Liver (tissue), 3 donors: ENCODE measurements around the gene ARL4A.

Source experiments
- ATF3 ChIP-seq: IDR thresholded peaks from 2 replicates; pipeline ENCODE4 v1.6.1; 2016; ENCODE audit warnings: antibody characterized with exemption
- CTCF ChIP-seq: fragments of 150-350 bp; IDR thresholded peaks from 2 replicates; pipeline ENCODE4 v1.5.1; 2017; ENCODE audit warnings: improper control_type of control experiment, low read depth, low read length; ENCODE audit not compliant: missing input control
- JUND ChIP-seq, 2 donors: IDR thresholded peaks; 2 replicates each; pipeline ENCODE4 v1.6.1; 2016; ENCODE audit warnings: antibody characterized with exemption in 2 of 2
- MAX ChIP-seq: IDR thresholded peaks from 2 replicates; pipeline ENCODE4 v1.6.1; 2016; ENCODE audit warnings: antibody characterized with exemption
- NR2F2 ChIP-seq: IDR thresholded peaks from 2 replicates; pipeline ENCODE4 v1.6.1; 2016; ENCODE audit warnings: antibody characterized with exemption
- RAD21 ChIP-seq, 2 donors: IDR thresholded peaks; 2 replicates each; pipeline ENCODE4 v1.6.1; 2016; ENCODE audit warnings: antibody characterized with exemption in 2 of 2, mild to moderate bottlenecking in 2 of 2
- REST ChIP-seq: IDR thresholded peaks from 2 replicates; pipeline ENCODE4 v1.6.1; 2016; ENCODE audit warnings: antibody characterized with exemption, mild to moderate bottlenecking
- TAF1 ChIP-seq: conservative IDR thresholded peaks from 2 replicates; pipeline ENCODE4 v1.6.1; 2016; ENCODE audit warnings: antibody characterized with exemption, mild to moderate bottlenecking
- ZBTB33 ChIP-seq: IDR thresholded peaks from 2 replicates; pipeline ENCODE4 v1.6.1; 2016; ENCODE audit warnings: antibody characterized with exemption
- donor health status: healthy.
- donor health status: healthy.

- TF ChIP-seq JUND (IDR thresholded peaks at IDR 0.05) (no peak), CTCF (no peak), MAX (no peak), REST (no peak), ZBTB33 (no peak), RAD21 (IDR thresholded peaks at IDR 0.05) (no peak), TAF1 (no peak), ATF3 (no peak), NR2F2 (no peak)
Measured at GRCh38 chr7:12648704-12649261, 38.6 kb upstream of the ARL4A start.
